AG09319 (cell line): ENCODE data around the gene SEL1L3.

ENCODE experiments used
- DNase-seq: peaks from one replicate; pipeline ENCODE4 v3.0.0-alpha.2; 2010; ENCODE audit warnings: low read depth; ENCODE audit errors: extremely low read depth
- CTCF ChIP-seq: IDR thresholded peaks from 2 replicates; pipeline ENCODE4 v1.5.1; 2011; ENCODE audit warnings: low read depth, mild to moderate bottlenecking, inconsistent platforms, low read length, moderate library complexity

Gene SEL1L3

GRCh38 chr4:25860586-25861279 lies 2.1 kb downstream of the SEL1L3 start:
- no peak for DNase-seq

GRCh38 chr4:25859429-25860148 lies 3.2 kb downstream of the SEL1L3 start:
- no peak for TF ChIP-seq CTCF
- no peak for DNase-seq

More at GRCh38 chr4:25860586-25861279, 2.1 kb downstream of the SEL1L3 start:
- TF ChIP-seq CTCF: no peak

GRCh38 chr4:25857851-25858400 lies 4.9 kb downstream of the SEL1L3 start:
- DNase-seq: no peak
- no peak for TF ChIP-seq CTCF

- DNase-seq: no peak
- no peak for TF ChIP-seq CTCF
These were observed 5.4 kb downstream of the SEL1L3 start for GRCh38 chr4:25857403-25857802.

GRCh38 chr4:25856756-25857155 lies 6.0 kb downstream of the SEL1L3 start:
- no peak for TF ChIP-seq CTCF
- DNase-seq: peak; percentile 14

- TF ChIP-seq CTCF: no peak
These were observed 10.7 kb downstream of the SEL1L3 start for GRCh38 chr4:25852103-25852502.

GRCh38 chr4:25847329-25847728 lies 15.5 kb downstream of the SEL1L3 start:
- TF ChIP-seq CTCF: no peak
- DNase-seq: no peak

More at GRCh38 chr4:25852103-25852502, 10.7 kb downstream of the SEL1L3 start:
- DNase-seq: no peak
